Osteocyte (in vitro differentiated cells): ENCODE data around the gene FBN1. TPM values are rescaled to one million over a fixed set of nuclear protein-coding genes. Genes with fewer than 3 reads are reported as not detected.
A peak's percentile ranks its signal among the peaks of the same experiment; 100 is the strongest.

ENCODE experiments used
- DNase-seq: peaks from one replicate; pipeline ENCODE4 v3.0.0; 2021; ENCODE audit warnings: mixed read lengths; ENCODE audit not compliant: unreplicated experiment; ENCODE audit errors: extremely low spot score
- H3K27ac Mint-ChIP-seq: one replicate; pipeline ENCODE4 v1.8.0; 2021; ENCODE audit warnings: mild to moderate bottlenecking, mixed read lengths; ENCODE audit not compliant: unreplicated experiment
- H3K27me3 Mint-ChIP-seq: one replicate; pipeline ENCODE4 v1.8.0; 2021; ENCODE audit warnings: mixed read lengths; ENCODE audit not compliant: unreplicated experiment
- H3K36me3 Mint-ChIP-seq: one replicate; pipeline ENCODE4 v1.8.0; 2021; ENCODE audit warnings: mixed read lengths; ENCODE audit not compliant: unreplicated experiment
- H3K4me1 Mint-ChIP-seq: one replicate; pipeline ENCODE4 v1.8.0; 2021; ENCODE audit warnings: mixed read lengths; ENCODE audit not compliant: unreplicated experiment
- H3K4me3 Mint-ChIP-seq: one replicate; pipeline ENCODE4 v1.8.0; 2021; ENCODE audit warnings: mild to moderate bottlenecking, moderate library complexity, mixed read lengths; ENCODE audit not compliant: unreplicated experiment
- H3K9me3 Mint-ChIP-seq: one replicate; pipeline ENCODE4 v1.8.0; 2021; ENCODE audit warnings: mixed read lengths; ENCODE audit not compliant: unreplicated experiment
- total RNA-seq: library from RNA; stranded (reverse); gene quantifications from 2 replicates; pipeline ENCODE4 v1.2.1, GENCODE V29; 2021
- TF ChIP-seq, protein P1 (sequence below): fragments of 200-600 bp; sonication (generic); IDR thresholded peaks from 2 replicates; pipeline ENCODE4 v1.5.0; 2021; ENCODE audit warnings: antibody characterized with exemption, mild to moderate bottlenecking, moderate library complexity

Gene FBN1
- total RNA-seq, 1 donor from 2014 or later = 1,012 TPM

DNA sequence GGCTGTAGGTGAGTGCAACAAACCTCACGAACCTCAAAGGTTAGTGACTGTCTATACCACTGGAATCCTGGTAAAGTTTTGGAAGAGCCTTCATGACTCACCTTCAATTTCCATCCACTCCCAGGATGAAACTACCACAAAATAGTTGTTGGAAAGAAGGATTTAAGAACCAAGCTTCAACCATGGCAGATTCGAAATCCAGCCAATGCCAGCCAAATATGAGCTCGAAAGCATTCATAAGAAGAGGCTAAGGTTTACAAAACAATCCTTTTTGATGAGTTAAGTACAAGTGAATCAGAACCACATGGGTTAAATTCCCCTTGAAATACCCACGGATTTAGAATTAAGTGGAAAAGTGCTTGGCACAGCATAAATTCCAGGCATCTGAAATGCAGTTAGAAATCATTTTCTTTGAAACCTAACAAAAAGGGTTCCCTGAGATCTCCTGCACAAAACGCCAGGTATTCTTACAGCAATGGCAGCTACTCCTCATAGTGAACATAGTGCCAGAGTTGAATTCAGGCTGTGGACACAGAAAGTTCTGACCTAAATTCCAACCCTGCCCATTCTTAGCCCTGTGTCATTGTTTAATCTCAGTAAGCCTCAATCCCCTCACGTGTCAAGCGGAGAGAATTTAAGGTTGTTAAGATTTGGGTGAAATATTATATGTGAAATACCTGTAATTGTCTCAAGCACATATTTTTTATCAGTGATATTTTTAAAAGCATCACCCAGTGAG lies 89.2 kb downstream of the FBN1 start:
- Mint-ChIP-seq H3K27me3 (no peaks in the 10 kb centered on the region), H3K4me3 (no peak overlapping the region), H3K27ac (peak overlapping the region; percentile 94), H3K4me1 (peaks cover 91% of the 10 kb centered on the region), H3K36me3 (peaks cover 19% of the 10 kb centered on the region), H3K9me3 (no peaks in the 10 kb centered on the region)
- TF ChIP-seq, protein P1, sequence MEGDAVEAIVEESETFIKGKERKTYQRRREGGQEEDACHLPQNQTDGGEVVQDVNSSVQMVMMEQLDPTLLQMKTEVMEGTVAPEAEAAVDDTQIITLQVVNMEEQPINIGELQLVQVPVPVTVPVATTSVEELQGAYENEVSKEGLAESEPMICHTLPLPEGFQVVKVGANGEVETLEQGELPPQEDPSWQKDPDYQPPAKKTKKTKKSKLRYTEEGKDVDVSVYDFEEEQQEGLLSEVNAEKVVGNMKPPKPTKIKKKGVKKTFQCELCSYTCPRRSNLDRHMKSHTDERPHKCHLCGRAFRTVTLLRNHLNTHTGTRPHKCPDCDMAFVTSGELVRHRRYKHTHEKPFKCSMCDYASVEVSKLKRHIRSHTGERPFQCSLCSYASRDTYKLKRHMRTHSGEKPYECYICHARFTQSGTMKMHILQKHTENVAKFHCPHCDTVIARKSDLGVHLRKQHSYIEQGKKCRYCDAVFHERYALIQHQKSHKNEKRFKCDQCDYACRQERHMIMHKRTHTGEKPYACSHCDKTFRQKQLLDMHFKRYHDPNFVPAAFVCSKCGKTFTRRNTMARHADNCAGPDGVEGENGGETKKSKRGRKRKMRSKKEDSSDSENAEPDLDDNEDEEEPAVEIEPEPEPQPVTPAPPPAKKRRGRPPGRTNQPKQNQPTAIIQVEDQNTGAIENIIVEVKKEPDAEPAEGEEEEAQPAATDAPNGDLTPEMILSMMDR = no peak
- no peak for DNase-seq

DNA sequence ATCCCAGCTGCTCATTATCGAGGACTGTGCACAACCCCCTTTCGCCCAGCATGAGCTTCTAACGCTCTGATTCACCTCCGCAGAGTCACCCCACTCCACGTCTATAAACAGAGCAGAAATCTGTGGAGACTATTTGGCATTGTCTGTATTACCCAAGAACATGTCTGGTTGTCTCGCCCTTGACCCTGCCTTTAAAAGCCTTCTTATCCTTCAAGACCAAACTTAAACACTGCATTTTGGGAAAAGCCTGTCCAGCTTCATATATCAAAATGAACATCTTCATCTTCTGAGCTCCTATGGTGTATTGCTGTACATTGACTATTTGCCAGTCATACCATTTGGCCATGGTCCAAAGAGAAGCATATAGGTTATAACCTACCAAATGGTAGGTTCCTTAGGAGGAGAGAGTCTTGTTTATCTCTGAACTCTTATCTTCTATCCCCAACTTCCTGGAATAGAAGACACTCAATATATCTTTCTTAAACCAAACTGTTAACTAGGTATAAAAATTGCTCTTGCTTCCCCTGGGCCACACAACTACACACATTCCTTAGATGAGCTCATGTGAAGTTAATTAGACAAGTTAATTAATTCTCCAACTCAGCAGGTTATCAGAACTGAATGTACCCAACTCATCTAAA lies 90.1 kb downstream of the FBN1 start:
- Mint-ChIP-seq H3K4me3 (peak overlapping the region; percentile 2), H3K27ac (peak overlapping the region; percentile 94)

DNA sequence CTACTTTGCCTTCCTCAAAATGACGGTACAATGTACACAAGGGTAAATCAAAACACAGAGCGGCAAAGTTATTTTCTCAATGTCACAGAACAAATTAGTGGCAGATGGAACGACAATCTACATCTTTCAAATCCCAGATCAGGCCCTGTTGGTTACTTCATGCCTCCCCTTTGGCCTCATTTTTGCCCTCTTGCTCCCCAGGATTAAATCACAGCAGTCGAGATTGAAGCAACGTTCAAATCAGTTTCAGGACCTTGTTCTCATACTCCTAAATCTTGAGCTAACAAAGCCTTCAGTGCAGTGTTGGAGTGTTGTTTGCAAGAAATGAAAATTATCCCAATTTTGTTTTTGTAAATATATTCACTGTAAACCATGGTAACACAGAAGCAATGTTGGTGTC lies 91.4 kb downstream of the FBN1 start:
- peak overlapping the region; percentile 41 for H3K4me3 Mint-ChIP-seq

More for the DNA sequence above, 90.1 kb downstream of the FBN1 start:
- no peak for DNase-seq
- H3K4me1 Mint-ChIP-seq = peaks cover 87% of the 10 kb centered on the region
- H3K27me3 Mint-ChIP-seq = no peaks in the 10 kb centered on the region
- H3K9me3 Mint-ChIP-seq = no peaks in the 10 kb centered on the region
- H3K36me3 Mint-ChIP-seq = peaks cover 29% of the 10 kb centered on the region
- TF ChIP-seq, protein P1 = no peak

GRCh38 chr15:48553559-48553958 lies 92.0 kb downstream of the FBN1 start:
- Mint-ChIP-seq H3K4me3 (peak overlapping the region; percentile 41), H3K36me3 (peaks cover 34% of the 10 kb centered on the region), H3K4me1 (peaks cover 84% of the 10 kb centered on the region), H3K9me3 (no peaks in the 10 kb centered on the region), H3K27ac (peak overlapping the region; percentile 94), H3K27me3 (no peaks in the 10 kb centered on the region)
- TF ChIP-seq, protein P1 = no peak
- no peak for DNase-seq

More for the DNA sequence above, 91.4 kb downstream of the FBN1 start:
- H3K9me3 Mint-ChIP-seq = no peaks in the 10 kb centered on the region
- peak overlapping the region; percentile 94 for H3K27ac Mint-ChIP-seq
- TF ChIP-seq, protein P1 = no peak
- H3K27me3 Mint-ChIP-seq = no peaks in the 10 kb centered on the region
- peaks cover 84% of the 10 kb centered on the region for H3K4me1 Mint-ChIP-seq
- peaks cover 34% of the 10 kb centered on the region for H3K36me3 Mint-ChIP-seq
- no peak for DNase-seq

DNA sequence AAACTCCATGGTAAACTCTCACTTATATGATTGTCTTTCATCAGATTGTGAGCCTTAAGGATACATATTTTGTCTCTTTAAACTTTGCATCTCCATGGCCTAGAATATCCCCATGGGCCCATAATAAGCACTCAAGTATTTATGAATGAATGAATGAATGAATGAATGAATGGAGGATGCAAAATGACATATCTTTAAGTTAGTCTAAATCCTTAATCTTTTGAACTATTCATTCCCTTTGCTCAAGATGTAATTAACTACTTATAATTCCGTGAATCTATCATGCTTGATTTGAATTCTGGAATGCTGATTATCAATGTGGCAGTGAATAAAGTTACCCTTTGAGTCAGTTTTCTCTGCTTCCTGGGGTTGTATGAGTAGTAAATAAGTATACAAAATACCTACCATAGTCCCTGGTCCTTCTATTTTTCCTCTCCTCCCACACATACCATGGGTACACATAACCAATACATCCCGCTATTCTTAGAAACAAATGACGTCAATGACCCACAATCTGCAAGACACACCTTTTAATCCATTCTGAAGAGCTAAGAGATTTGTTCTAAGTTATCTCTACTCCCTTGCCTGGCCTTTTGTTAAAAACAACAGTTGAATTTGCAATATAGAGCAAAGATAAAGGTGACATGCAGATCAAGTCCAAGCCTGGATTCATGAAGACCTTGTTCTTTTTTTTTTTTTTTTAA lies 94.5 kb downstream of the FBN1 start:
- Mint-ChIP-seq H3K9me3 (no peaks in the 10 kb centered on the region), H3K36me3 (peaks cover 25% of the 10 kb centered on the region), H3K27ac (peak overlapping the region; percentile 85), H3K27me3 (no peaks in the 10 kb centered on the region), H3K4me1 (peaks cover 81% of the 10 kb centered on the region), H3K4me3 (no peak overlapping the region)
- TF ChIP-seq, protein P1 = no peak
- DNase-seq = no peak
